Endothelial cell of umbilical vein (primary cell): Measurements from ENCODE around the gene SPEF2. TPM values are rescaled to one million over a fixed set of nuclear protein-coding genes. Genes with fewer than 3 reads are reported as not detected.

ENCODE experiments used
- BruUV-seq: library from RNA; stranded (reverse); fragments of 400-500 nt; replicated peaks from 2 replicates; lab custom pipeline; 2021; lab: Mats Ljungman, UMichigan
- CTCF ChIA-PET: fragments of 300-600, 350-600 bp; sonication (Branson Sonifier 250); formaldehyde crosslinking; loops from one replicate; lab custom pipeline; 2021; ENCODE audit warnings: antibody characterized with exemption, inconsistent platforms; lab: Charles Lee
- POLR2A ChIA-PET: fragments of 300-600, 350-600 bp; sonication (Branson Sonifier 250); formaldehyde crosslinking; loops from one replicate; lab custom pipeline; 2021; ENCODE audit warnings: antibody characterized with exemption, inconsistent platforms; lab: Charles Lee
- DNase-seq: peaks from one replicate; pipeline ENCODE4 v3.0.0-alpha.2; 2011; ENCODE audit warnings: low read depth, low spot score
- FAIRE-seq: peaks from 2 replicates; lab custom pipeline; 2011; peaks lifted over from hg19 to GRCh38; lab: Jason Lieb, UNC
- H2AFZ ChIP-seq: 2 replicates; pipeline ENCODE4 v1.6.0; 2012; ENCODE audit warnings: low read depth, low read length, control low read depth, inconsistent platforms
- H3K27ac ChIP-seq: 2 replicates; pipeline ENCODE4 v1.5.1; 2011; ENCODE audit warnings: low read depth, mild to moderate bottlenecking, control low read depth, low read length, moderate library complexity; ENCODE audit not compliant: insufficient read depth
- H3K27me3 ChIP-seq, 2 experiments: 2 replicates each; pipeline versions ENCODE4 v1.6.0 to v1.6.1; 2011; ENCODE audit warnings: low read length in 2 of 2, mixed read lengths in 1 of 2; ENCODE audit not compliant: control insufficient read depth in 2 of 2, insufficient read depth in 2 of 2
- H3K36me3 ChIP-seq, 2 experiments: 2 replicates in 1 of 2; 3 replicates in 1 of 2; pipeline ENCODE4 v1.5.1; 2011; ENCODE audit warnings: low read length in 2 of 2, mild to moderate bottlenecking in 1 of 2, moderate library complexity in 1 of 2; ENCODE audit not compliant: control insufficient read depth in 2 of 2, insufficient read depth in 2 of 2; ENCODE audit errors: extremely low read depth in 1 of 2
- H3K4me1 ChIP-seq: 3 replicates; pipeline ENCODE4 v1.5.1; 2011; ENCODE audit warnings: mild to moderate bottlenecking, low read length; ENCODE audit not compliant: control insufficient read depth, insufficient read depth; ENCODE audit errors: extremely low read depth
- H3K4me2 ChIP-seq: 2 replicates; pipeline ENCODE4 v1.6.1; 2011; ENCODE audit warnings: low read length, control low read depth, mixed read lengths; ENCODE audit not compliant: insufficient read depth
- H3K4me3 ChIP-seq, 3 experiments: fragments of 200-600 bp in 1 of 3; sonication (generic), shearing (Covaris generic) in 1 of 3; replicated peaks in 1 of 3; 2 replicates each; pipeline ENCODE4 v1.5.1; 2011 to 2016; ENCODE audit warnings: control low read depth in 3 of 3, low read length in 3 of 3, mild to moderate bottlenecking in 2 of 3, inconsistent platforms in 1 of 3, low read depth in 1 of 3, moderate library complexity in 1 of 3; ENCODE audit not compliant: insufficient read depth in 1 of 3
- H3K79me2 ChIP-seq: 2 replicates; pipeline ENCODE4 v1.6.0; 2012; ENCODE audit warnings: low read length, inconsistent platforms; ENCODE audit not compliant: control insufficient read depth, insufficient read depth
- H3K9ac ChIP-seq: replicated peaks from 2 replicates; pipeline ENCODE3; 2011; ENCODE audit warnings: low read length, control low read depth; ENCODE audit not compliant: insufficient read depth; ENCODE audit errors: extremely low read depth
- H3K9me1 ChIP-seq: replicated peaks from 3 replicates; pipeline ENCODE4 v1.6.0; 2011; ENCODE audit warnings: mild to moderate bottlenecking, low read length; ENCODE audit not compliant: control insufficient read depth, insufficient read depth; ENCODE audit errors: extremely low read depth
- H3K9me3 ChIP-seq: replicated peaks from 2 replicates; pipeline ENCODE4 v1.5.1; 2012; ENCODE audit warnings: low read length, inconsistent platforms; ENCODE audit not compliant: control insufficient read depth, insufficient read depth
- H4K20me1 ChIP-seq: replicated peaks from 2 replicates; pipeline ENCODE3; 2011; ENCODE audit warnings: mild to moderate bottlenecking, low read length; ENCODE audit not compliant: control insufficient read depth, insufficient read depth; ENCODE audit errors: extremely low read depth
- FOS ChIP-seq: IDR thresholded peaks from 2 replicates; pipeline ENCODE4 v1.6.1; 2011; ENCODE audit warnings: mild to moderate bottlenecking, low read length, moderate library complexity, borderline replicate concordance; ENCODE audit not compliant: insufficient read depth
- MYC ChIP-seq: IDR thresholded peaks from one replicate; pipeline ENCODE4 v1.6.1; 2011; ENCODE audit warnings: mild to moderate bottlenecking, low read depth, low read length
- dilution Hi-C: fragments of 300-500 bp; cut with MboI; formaldehyde crosslinking; loops from one replicate; pipeline ENCODE4 v1.15.0; 2019; ENCODE audit warnings: low sequenced_read_pairs; ENCODE audit not compliant: extremely low pct_ligation_motif_present
- intact Hi-C: fragments of 100-400 bp; cut with micrococcal nuclease; formaldehyde crosslinking; loops from one replicate; pipeline ENCODE4 v1.10.0; 2022
- polyA plus RNA-seq, 4 experiments: library from polyadenylated mRNA; depleted of rRNA in 3 of 4; stranded (reverse) in 3 of 4; unstranded in 1 of 4; fragments of >200 nt; gene quantifications; 2 replicates each; pipeline versions ENCODE4 v1.2.1 to v1.2.3, GENCODE V29; 2011 to 2012; ENCODE audit warnings: missing spikeins in 1 of 4
- total RNA-seq: library from RNA; stranded (reverse); gene quantifications from 2 replicates; pipeline ENCODE4 v1.2.3, GENCODE V29; 2021
- TF ChIP-seq, protein P1 (sequence below): IDR thresholded peaks from 2 replicates; pipeline ENCODE4 v1.6.1; 2011; ENCODE audit not compliant: insufficient read depth, insufficient read length
- TF ChIP-seq, protein P2 (sequence below), 2 donors: IDR thresholded peaks; 1 replicate in 1 of 2; 2 replicates in 1 of 2; pipeline ENCODE4 v1.5.1; 2011; ENCODE audit warnings: low read length in 2 of 2, mild to moderate bottlenecking in 2 of 2, moderate library complexity in 2 of 2, control low read depth in 1 of 2, inconsistent platforms in 1 of 2, low read depth in 1 of 2; ENCODE audit not compliant: insufficient read depth in 1 of 2; ENCODE audit errors: extremely low read depth in 1 of 2

Gene SPEF2
- total and polyA plus RNA-seq, 2 donors (not counting 3 experiments of a cell fraction or from before 2014, with no cell fraction given), result 0.28 to 0.73 TPM

DNA sequence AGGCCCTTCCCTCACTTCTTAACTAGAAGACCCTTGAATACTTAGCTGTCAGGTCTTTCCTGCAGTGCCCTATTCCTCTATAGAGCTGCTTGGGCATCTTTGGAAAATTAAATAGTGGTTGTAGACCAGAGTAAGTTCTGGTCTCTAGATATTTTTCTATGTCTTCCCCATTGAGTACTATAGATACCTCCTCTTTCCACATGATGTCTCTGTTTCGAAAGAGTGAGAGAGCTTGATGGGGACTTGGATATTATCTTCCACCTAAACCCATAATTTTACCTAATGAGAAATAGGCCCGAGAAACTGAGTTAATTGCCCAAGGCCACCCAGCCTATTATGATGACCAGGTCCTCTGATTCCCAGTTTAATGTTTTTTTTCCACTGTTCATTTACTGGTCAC lies 40.2 kb downstream of the SPEF2 start:
- H3K4me1 ChIP-seq, result no peaks in the 10 kb centered on the region
- no peak overlapping the region for H3K4me2 ChIP-seq
- no peaks in the 10 kb centered on the region for H3K27me3 ChIP-seq
- no peak overlapping the region for H3K9ac ChIP-seq
- no peaks in the 10 kb centered on the region for H3K79me2 ChIP-seq
- no TSS peak for BruUV-seq
- H3K4me3 ChIP-seq, result no peak overlapping the region
- intact Hi-C loops (no loop called here), dilution Hi-C loops (no loop called here)
- no peak for DNase-seq
- no peaks in the 10 kb centered on the region for H3K36me3 ChIP-seq
- no peak overlapping the region for H2AFZ ChIP-seq
- no peaks in the 10 kb centered on the region for H3K9me1 ChIP-seq
- no peak overlapping the region for H3K27ac ChIP-seq
- no peak for FAIRE-seq
- H3K9me3 ChIP-seq, result no peaks in the 10 kb centered on the region
- H4K20me1 ChIP-seq, result no peaks in the 10 kb centered on the region
- TF ChIP-seq MYC, result no peak
- POLR2A ChIA-PET, result no interaction called here
- CTCF ChIA-PET, result interaction anchor here (2.5 kb wide), 1 partner anchor 267 kb away, joined by 23 read pairs; no protein-coding TSS in a partner anchor

DNA sequence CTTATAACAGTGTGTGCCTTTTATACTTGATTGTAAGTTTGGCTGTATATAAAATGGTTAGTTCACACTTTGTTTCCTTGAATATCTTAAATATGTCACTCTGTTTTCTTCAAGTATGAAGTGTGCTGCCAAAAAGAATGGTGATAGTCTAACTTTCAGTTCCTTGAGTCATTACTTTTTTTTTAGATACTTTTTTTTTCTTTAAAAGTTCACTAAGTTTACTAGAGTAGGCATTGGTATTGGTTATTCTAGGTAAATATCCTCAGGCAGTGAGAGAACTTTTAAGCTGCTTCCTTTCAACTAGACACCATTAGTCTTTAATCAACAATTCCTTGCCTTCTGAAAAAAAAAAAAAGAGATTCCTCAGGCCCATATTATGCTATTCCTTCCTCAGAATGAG lies 41.9 kb downstream of the SPEF2 start:
- TF ChIP-seq, protein P1, sequence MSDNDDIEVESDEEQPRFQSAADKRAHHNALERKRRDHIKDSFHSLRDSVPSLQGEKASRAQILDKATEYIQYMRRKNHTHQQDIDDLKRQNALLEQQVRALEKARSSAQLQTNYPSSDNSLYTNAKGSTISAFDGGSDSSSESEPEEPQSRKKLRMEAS, result no peak
- TF ChIP-seq, protein P2, sequence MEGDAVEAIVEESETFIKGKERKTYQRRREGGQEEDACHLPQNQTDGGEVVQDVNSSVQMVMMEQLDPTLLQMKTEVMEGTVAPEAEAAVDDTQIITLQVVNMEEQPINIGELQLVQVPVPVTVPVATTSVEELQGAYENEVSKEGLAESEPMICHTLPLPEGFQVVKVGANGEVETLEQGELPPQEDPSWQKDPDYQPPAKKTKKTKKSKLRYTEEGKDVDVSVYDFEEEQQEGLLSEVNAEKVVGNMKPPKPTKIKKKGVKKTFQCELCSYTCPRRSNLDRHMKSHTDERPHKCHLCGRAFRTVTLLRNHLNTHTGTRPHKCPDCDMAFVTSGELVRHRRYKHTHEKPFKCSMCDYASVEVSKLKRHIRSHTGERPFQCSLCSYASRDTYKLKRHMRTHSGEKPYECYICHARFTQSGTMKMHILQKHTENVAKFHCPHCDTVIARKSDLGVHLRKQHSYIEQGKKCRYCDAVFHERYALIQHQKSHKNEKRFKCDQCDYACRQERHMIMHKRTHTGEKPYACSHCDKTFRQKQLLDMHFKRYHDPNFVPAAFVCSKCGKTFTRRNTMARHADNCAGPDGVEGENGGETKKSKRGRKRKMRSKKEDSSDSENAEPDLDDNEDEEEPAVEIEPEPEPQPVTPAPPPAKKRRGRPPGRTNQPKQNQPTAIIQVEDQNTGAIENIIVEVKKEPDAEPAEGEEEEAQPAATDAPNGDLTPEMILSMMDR (IDR thresholded peaks at IDR 0.05; ENCODE audit: extremely low read depth in 1 of 2, insufficient read depth in 1 of 2, low read depth in 1 of 2, low read length in 2 of 2), result no peak
- TF ChIP-seq FOS, result no peak
- no peak for DNase-seq
- H3K27me3 ChIP-seq, result no peaks in the 10 kb centered on the region
- no peak overlapping the region for H2AFZ ChIP-seq
- no peak overlapping the region for H3K4me3 ChIP-seq
- dilution Hi-C loops, result no loop called here
- H3K9me1 ChIP-seq, result no peaks in the 10 kb centered on the region
- no peaks in the 10 kb centered on the region for H4K20me1 ChIP-seq
- no peaks in the 10 kb centered on the region for H3K79me2 ChIP-seq
- no peak for FAIRE-seq
- no peak overlapping the region for H3K9ac ChIP-seq
- BruUV-seq, result no TSS peak
- intact Hi-C loops, result no loop called here
- H3K4me2 ChIP-seq, result no peak overlapping the region
- ChIA-PET POLR2A (no interaction called here), CTCF (interaction anchor here (0.9 to 2.7 kb wide), 4 partner anchors 8 to 266 kb away, joined by 3 to 23 read pairs (median 9); no protein-coding TSS in a partner anchor)
- H3K4me1 ChIP-seq, result no peaks in the 10 kb centered on the region
- H3K36me3 ChIP-seq, result no peaks in the 10 kb centered on the region
- H3K9me3 ChIP-seq, result no peaks in the 10 kb centered on the region
- no peak overlapping the region for H3K27ac ChIP-seq
